ENCODE measurements around the gene NUP37. TPM values are rescaled to one million over a fixed set of nuclear protein-coding genes. Genes with fewer than 3 reads are reported as not detected.

Gene NUP37
- total RNA-seq, 1 experiment from 2014 or later: 77.9 TPM

DNA sequence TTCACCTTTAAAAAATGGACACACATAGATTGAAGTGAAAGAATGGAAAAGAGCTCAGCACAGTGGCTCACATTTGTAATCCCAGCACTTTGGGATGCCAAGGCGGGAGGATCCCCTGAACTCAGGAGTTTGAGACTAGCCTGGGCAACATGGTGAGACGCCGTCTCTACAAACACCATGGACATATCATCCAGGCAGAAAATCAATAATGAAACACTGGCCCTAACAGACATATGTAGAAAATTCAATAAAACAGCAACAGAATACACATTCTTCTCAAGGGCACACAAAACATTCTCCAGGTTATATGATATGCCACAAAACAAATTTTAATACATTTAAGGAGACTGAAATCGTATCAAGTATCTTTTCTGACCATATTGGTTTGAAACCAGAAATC is 65.6 kb downstream of the NUP37 start:
- H3K36me3 ChIP-seq: peaks cover 3% of the 10 kb centered on the region; the same call in 1 of the 2 replicates
- H3K4me3 ChIP-seq: no peak overlapping the region
- no peak for DNase-seq
- no peaks in the 10 kb centered on the region for H3K27me3 ChIP-seq
- no peaks in the 10 kb centered on the region for H3K9me3 ChIP-seq

DNA sequence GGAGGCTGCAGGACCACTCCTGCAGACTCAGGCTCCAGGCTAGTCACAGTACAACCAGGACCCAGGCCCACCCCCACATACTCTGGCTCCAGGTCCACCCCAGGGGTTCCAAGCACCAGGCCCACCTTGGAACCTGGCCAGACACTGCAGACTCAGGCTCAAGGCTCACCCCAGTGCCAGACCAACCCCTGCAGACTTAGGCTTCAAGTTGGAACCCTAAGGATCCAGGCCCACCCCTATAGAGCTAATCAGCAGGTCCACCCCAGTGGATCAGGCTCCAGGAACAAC is 66.9 kb downstream of the NUP37 start:
- Histone ChIP-seq H3K4me3 (no peak overlapping the region), H3K36me3 (0 out of 2 replicates have a peak, but pooled peaks cover 3% of the 10 kb centered on the region), H3K9me3 (no peaks in the 10 kb centered on the region), H3K27me3 (no peaks in the 10 kb centered on the region)
- no peak for DNase-seq

DNA sequence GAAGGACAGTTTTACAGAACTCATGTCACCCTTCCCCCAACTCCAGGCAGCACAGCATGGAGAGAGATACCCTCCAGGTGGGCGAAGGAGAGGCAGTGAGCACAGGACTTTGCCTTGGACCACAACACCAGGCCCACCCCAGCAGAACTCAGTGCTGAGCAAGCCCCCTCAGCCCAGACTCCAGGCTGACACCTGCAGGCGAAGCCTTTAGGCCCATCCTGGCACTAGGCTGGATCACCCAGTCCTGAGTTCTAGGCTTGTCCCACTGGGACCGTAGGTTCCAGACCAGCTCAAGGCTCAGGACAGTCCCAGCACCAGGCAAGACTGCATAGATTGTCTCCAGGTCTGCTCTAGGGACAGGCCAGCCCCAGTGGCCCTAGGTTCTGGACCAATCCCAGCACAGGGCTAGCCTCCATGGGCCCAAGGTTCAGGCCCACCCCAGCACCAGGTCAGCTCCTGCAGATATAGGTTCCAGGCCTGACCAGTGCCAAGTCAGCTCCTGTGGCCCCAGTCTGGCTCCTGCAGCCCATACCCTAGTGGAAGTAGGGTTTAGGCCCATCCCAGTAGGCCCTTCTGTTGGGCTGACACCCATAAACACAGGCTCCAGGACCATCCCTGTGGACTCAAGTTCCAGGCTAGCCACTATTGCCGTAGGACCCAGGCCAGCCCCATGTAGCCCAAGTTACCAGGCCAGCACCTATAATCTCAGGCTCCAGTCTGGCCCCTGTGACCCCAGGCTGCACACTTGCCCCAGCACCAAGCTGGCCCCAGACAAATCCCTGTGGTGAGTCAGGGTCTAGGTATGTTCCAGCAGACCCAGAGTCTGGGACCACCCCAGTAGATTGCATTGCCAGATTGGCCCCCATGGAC is 67.5 kb downstream of the NUP37 start:
- no peak for DNase-seq

DNA sequence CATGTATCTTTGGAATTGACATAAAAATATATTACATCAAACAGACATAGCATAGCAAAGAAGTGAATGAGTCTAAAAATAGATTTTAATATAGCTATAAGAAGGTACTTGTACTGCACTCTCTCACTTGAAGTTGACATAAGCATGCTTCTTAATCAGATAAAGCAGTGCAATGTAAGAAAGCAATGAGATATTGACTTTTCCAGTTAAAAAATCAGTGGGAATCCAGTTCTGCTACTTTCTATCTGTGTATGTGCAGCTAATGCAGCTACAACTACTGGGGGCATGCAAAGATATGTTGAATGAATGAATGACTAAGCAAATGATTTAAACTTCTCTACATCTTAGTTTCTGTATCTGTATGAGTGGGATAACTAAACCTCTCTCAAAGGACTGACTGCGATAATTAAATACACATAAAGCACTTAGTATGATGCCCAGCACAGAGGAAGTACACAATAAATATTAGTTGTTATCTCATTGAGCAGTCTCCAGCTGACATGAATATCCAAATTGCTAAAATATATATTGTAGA is 68.4 kb downstream of the NUP37 start:
- Histone ChIP-seq H3K36me3 (no peaks in the 10 kb centered on the region; the same call in 1 of the 2 replicates), H3K27me3 (no peaks in the 10 kb centered on the region), H3K9me3 (no peaks in the 10 kb centered on the region), H3K4me3 (no peak overlapping the region)
- DNase-seq: no peak

More for the DNA sequence above, 67.5 kb downstream of the NUP37 start:
- 0 out of 2 replicates have a peak, but pooled peaks cover 3% of the 10 kb centered on the region for H3K36me3 ChIP-seq
- H3K9me3 ChIP-seq: no peaks in the 10 kb centered on the region
- H3K4me3 ChIP-seq: no peak overlapping the region
- no peaks in the 10 kb centered on the region for H3K27me3 ChIP-seq

DNA sequence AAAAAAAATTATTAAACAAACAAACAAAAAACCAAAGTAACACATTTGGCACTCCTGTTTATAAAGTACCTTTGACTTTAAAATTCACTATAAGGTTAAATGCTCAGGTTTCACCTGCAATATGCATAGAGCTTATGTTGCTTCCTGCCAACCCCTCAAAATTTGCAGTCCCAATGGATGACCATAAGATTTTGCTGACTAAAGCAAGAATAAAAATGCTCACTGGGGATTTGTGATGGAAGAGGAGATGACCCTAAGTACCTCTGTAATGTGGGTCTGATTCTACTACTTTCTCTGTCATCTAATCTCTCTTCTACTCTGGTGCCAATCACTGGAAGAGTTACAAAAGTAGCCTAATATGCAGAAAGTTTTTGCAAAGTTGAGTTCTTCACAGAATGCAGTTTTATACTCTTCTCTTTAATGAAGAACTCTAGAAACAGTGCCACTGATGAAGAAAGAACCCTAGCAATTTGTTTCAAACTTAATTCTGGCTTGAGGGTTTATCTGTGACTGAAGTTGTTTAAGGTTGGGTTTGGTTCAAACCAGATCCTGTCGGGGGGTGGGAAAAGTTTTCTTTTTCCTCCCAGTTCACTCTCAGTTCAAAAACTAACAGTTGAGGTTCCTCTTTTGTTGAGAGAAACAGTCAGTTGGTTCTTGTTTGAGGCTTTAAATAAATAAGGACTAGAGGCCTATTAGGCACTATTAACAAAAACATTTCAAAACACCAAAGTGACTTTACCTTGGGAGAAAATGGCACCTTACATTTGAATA is 69.1 kb downstream of the NUP37 start:
- Histone ChIP-seq H3K4me3 (no peak overlapping the region), H3K9me3 (no peaks in the 10 kb centered on the region), H3K27me3 (no peaks in the 10 kb centered on the region), H3K36me3 (no peaks in the 10 kb centered on the region; the same call in 1 of the 2 replicates)
- DNase-seq: no peak

DNA sequence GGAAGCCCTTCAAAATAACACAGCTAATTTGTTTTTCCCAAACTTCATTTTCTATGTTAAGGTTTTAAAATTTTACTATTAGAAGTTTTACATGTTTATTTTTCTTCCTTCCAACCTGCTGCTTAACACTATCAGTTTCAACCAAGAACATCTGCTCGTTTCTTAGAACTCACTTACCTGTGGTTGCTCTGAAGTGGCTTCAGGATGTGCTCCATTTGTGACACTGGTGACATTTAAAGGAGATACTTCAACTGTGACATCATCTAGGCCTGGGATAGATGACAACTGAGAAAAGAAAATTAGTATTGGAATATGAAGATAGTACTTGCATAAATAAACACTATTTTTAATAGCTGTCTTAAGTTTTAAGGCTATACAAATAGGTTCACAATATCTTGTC is 76.0 kb downstream of the NUP37 start:
- Histone ChIP-seq H3K36me3 (no peaks in the 10 kb centered on the region; the same call in 1 of the 2 replicates), H3K4me3 (no peak overlapping the region)

DNA sequence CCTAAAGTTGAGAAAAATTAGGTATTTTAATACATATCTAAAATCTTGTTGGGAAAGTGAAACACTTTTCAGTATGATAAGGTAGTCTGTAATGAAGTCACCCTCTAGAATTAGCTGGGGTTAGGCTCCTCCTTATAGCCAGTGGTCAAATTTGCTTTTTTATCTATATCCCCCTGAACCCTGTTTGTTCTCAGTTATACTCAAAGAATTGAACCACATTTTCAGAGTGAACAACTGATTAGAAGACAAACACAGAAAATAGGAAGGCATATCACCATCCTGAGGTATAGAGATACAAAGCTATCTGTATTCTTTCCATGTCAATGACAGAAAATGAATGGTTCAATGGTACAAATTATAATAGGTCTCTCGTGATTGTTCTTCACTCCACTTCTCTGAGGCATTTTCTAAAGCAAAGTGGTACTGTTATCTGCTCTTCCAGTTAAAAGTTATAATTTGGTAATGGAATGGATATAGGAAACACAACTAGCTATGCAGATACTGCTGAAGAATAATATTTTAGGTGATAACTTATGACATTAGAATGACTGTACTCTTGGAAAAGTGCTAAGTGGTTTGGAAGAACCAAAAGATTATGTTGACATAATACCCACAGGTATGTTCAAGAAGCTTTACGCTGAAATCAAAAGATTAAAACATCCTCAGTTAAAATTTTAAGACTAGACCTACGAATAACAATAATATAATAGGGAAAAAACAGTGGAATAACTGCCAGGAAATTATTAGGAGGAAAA is 85.7 kb downstream of the NUP37 start:
- Histone ChIP-seq H3K27me3 (no peaks in the 10 kb centered on the region), H3K36me3 (no peaks in the 10 kb centered on the region; the same call in 1 of the 2 replicates), H3K4me3 (no peak overlapping the region), H3K9me3 (no peaks in the 10 kb centered on the region)
- no peak for DNase-seq

More for the DNA sequence above, 76.0 kb downstream of the NUP37 start:
- no peak for DNase-seq
- Histone ChIP-seq H3K27me3 (no peaks in the 10 kb centered on the region), H3K9me3 (no peaks in the 10 kb centered on the region)

DNA sequence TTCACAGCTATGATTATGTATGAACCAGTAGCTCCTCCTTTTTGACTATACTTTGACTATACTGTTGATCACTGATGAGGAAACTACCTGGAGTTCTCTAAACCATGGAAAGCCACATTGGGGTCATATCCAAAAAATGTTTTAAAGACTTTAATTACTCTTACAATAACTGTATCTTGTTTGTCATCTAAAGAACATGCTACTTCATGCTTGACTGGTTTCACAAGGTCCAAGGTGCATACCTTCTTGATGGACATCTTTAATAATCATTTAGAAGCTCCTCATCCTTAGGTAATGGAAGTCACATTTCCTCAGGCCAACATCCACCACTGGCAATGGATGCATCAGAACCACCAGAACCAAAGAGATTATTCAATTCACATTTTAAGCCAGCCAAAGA is 88.1 kb downstream of the NUP37 start:
- DNase-seq: no peak

DNA sequence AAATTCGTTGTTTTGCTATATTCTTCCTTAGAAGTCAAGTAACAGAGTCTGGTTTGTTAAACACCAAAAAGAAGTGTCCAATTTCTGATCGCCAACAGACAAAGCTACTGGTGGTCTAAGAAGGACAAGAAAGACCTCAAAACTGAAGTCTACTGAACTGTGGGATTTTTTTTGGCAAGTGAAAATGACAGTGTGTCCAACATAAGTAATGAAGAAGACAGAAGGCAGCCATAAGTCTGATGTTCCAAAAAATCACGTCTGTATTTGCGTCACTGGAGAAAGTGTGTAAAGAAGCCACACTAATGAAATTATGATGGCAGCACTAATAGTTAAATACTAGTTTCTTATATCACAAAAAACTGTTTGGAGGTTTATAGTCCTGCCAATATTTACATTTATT is 90.8 kb downstream of the NUP37 start:
- H3K36me3 ChIP-seq: no peaks in the 10 kb centered on the region

More for the DNA sequence above, 88.1 kb downstream of the NUP37 start:
- no peaks in the 10 kb centered on the region; the same call in 1 of the 2 replicates for H3K36me3 ChIP-seq
- no peak overlapping the region for H3K4me3 ChIP-seq
- H3K27me3 ChIP-seq: no peaks in the 10 kb centered on the region
- H3K9me3 ChIP-seq: no peaks in the 10 kb centered on the region

DNA sequence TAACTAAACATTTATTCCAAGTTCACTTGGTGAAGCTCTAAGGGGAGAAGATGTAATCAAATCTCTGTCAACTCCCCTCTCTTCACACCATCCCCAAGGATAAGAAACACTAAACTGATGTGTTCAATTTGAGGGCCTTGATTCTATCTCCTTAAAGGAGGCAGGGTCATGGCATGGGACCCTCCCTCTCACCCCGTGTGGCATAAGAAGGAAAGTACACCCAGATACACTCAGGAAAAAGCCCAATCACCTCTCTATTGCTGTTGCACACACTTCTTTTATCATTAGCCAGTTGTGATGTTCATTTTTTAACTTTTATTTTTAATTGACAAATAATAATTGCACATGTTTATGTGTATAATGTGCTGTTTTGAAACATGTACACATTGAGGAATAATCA is 93.2 kb downstream of the NUP37 start:
- H3K4me3 ChIP-seq: no peak overlapping the region
- DNase-seq: no peak
- H3K27me3 ChIP-seq: no peaks in the 10 kb centered on the region
- no peaks in the 10 kb centered on the region for H3K9me3 ChIP-seq
- no peaks in the 10 kb centered on the region for H3K36me3 ChIP-seq

More for the DNA sequence above, 90.8 kb downstream of the NUP37 start:
- DNase-seq: no peak
- no peaks in the 10 kb centered on the region for H3K27me3 ChIP-seq
- no peak overlapping the region for H3K4me3 ChIP-seq
- H3K9me3 ChIP-seq: no peaks in the 10 kb centered on the region

DNA sequence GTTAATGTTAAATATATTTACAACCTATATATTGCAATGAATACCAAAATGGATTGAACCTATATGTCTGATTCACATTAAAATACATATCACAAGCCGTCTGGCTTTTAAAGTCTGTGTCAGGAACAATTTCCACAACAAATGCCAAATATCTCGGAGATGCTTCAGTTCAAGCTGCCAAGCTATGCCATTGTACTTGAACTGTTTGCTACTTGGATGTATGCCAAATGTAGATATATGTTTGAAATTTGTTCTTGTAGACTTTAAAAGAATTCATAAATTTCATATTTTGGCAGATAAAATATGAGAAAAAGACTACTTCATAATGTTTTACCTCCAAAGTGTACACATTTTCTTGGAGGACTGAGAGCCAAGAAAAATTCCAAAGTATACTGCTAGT is 95.1 kb downstream of the NUP37 start:
- DNase-seq: no peak
- Histone ChIP-seq H3K9me3 (no peaks in the 10 kb centered on the region), H3K36me3 (no peaks in the 10 kb centered on the region), H3K27me3 (no peaks in the 10 kb centered on the region), H3K4me3 (no peak overlapping the region)

DNA sequence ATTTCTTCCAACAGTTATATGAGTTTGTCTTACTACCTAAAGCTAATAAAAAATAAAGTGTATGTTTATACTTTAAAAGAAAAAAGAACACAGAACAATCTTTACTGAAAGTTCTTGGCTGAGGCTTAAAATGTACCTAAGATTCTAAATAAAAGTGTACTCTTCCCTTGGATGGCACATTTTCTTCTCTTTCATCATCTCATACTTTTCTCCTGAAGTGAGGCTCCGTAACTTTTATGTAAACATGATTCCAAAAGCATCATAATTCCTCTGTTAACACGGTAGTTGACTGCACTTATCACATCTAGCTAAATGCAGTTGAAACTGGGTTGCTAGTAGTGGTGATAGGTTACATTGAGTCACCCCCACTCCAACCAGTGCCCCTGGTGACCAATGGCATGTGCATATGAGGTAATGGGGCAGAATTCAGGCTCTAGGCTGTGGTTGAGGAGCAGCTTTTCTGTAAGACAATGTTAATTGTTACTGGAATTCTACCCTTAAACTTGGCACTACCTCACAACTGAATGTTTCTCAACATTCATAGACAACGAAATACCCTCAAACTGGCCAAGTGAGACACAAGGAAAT is 96.5 kb downstream of the NUP37 start:
- DNase-seq: peak; percentile 5
- Histone ChIP-seq H3K27me3 (no peaks in the 10 kb centered on the region), H3K36me3 (no peaks in the 10 kb centered on the region), H3K9me3 (no peaks in the 10 kb centered on the region), H3K4me3 (no peak overlapping the region)

Other genes with a start within 250 kb of the NUP37 start
- gene DRAM1, start 242.5 kb downstream of the NUP37 start, total RNA-seq (2014; rRNA removed; shearing (Covaris generic); ENCODE audit: low replicate concordance): 8.1 and 8.8 TPM in 2 replicates
- gene WASHC3, start 58.1 kb downstream of the NUP37 start, total RNA-seq (2014; rRNA removed; shearing (Covaris generic); ENCODE audit: low replicate concordance): 42.6 and 46.2 TPM in 2 replicates
- 19.2 and 37.6 TPM in 2 replicates for gene PARPBP, start 69 bp upstream of the NUP37 start, total RNA-seq (2014; rRNA removed; shearing (Covaris generic); ENCODE audit: low replicate concordance)
- gene PMCH, start 77.7 kb upstream of the NUP37 start, total RNA-seq (2014; rRNA removed; shearing (Covaris generic); ENCODE audit: low replicate concordance): not detected in 2 replicates